Stimulated activated CD4-positive, alpha-beta T cell treated with anti-CD3 and anti-CD28 coated beads, Interleukin-12 subunit alpha, Interleukin-12 subunit beta, amount 100 ng/mL, for 48 hours (primary cell): ENCODE measurements around the gene STK36.

Experiments
- DNase-seq, 3 donors: peaks; one replicate each; pipeline ENCODE4 v3.0.0-alpha.2; 2020; ENCODE audit warnings: low read depth in 2 of 3, low spot score in 1 of 3

The STK36 gene

DNA sequence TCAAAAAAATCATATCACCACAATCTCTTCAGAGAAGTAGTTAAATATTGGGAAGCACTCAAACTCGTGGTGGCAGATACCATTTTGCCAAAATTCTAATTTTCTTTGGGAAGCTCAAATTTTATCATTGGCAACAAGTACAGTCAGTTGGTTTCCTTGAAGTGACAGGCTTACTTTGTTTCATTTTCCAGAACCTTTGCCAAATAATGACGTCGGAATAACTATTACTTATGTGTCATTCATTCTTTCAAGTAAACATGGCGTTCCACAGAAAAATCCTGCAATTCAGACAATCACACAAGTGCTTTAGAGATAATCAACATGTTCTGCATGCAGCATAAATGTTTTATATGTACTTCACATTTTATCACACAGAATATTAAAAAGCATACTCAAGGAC is 44.2 kb downstream of the STK36 start:
- no peak for DNase-seq

GRCh38 chr2:218717262-218717661 is 45.4 kb downstream of the STK36 start:
- DNase-seq, result no peak

GRCh38 chr2:218718058-218718457 is 46.2 kb downstream of the STK36 start:
- no peak for DNase-seq

DNA sequence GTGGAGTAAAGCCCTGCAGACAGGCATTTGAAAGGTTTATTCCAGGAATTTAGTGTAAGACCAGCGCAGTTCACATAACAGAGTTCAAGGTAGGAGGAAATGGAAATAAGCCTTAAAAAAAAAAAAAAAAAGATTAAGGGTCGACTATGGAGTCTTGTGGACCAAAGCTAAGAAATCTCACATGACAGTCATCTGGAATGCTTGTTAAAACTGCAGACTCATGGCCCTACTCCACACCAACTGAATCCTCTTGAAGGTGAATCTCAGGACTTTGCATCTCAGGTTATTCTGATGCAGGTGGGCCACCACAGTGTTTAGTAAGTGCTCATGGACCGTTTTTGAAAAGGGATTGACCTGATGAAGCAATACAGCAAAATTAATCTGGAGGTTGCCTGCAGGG is 47.6 kb downstream of the STK36 start:
- no peak for DNase-seq

DNA sequence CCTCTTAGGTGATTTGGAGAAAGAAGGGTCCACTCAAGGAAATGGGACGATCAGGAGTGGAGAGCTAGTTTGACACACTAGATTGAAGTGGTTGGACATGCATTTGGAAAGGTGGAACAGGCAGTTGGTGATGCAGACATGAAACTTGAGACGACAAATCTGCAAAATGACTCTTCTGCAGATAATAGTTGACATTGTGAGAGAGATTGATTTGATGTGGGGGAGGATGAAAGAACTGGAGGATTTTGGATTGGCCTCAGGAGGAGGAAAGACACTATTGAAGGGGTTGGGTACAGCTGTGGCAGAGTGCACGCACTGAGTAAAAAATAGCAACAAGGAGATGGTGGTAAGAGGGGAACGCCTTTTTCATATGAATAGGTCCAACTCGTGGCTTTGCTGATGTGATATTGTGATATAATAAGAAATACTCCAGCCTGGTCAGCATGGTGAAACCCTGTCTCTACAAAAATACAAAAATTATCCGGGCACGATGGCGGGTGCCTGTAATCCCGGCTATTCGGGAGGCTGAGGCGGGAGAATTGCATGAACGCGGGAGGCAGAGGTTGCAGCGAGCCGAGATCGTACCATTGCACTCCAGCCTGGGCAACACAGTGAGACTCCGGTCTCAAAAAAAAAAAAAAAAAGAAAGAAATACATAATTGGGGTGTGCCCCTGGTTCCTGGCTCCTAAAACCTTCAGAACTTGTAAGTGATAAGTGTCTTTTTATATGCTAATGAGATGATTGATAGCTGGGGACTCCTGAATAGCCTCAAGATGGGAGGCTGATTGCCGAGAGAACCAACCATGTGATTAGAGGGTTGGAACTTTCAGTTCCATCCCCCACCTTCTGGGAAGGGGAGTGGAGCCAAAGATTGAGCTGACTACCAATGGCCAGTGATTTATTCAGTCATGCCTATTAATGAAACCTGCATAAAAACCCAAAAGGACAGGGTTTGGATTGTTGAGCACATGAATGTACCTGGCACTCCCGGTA is 48.5 kb downstream of the STK36 start:
- no peak for DNase-seq

DNA sequence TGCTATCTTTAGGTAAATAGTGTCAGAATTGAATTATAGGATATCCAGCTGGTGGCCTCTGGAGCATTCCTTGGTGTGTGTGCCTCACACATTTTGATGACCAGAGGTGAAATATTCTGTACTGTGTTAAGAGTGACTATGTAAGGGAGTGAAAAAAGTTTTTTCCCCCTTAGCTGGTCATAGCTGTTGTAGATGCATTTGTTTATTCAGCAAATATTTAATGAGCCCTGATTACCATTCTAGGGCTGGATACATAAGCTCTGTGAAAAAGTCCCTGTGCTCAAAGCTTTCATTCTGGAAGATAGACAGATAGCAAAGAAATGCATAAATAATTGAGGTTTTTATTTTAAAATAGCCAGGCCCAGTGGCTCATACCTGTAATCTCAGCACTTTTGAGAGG is 49.6 kb downstream of the STK36 start:
- no peak for DNase-seq

DNA sequence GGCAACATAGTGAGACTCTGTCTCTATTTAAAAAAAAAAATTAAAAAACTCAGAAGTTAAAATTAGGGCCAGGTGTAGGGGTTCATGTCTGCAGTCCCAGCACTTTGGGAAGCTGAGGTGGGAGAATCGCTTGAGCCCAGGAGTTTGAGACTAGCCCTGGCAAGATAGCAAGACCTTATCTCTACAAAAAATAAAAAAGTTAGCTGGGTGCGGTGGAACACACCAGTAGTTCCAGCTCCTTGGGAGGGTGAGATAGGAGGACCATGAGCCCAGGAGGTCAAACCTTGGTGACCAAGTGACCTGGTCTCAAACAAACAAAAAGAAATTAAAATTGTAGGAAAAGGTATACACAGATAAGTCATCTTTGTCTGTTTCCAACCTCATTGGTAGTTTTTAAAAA is 50.0 kb downstream of the STK36 start:
- DNase-seq, result no peak

DNA sequence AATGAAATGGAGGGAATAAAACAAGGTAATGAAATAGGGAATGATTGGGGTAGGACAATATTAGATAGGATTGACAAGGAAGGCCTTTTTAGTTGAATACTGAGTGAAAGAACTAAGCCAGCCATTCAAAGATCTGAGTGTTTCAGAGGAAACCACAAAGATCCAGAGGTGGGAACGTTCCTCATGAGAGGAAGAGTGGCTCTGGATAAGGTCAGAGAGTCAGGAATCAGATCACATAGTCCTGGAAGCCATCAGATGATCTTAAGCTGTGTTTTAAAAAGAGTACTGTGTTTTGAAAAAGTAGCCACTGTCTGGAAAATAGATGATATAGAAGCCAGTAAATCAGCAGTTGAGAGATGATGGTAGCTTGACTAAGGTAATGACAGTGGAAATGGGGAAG is 50.5 kb downstream of the STK36 start:
- DNase-seq, result no peak

- DNase-seq, result no peak
These were observed 51.2 kb downstream of the STK36 start for GRCh38 chr2:218722876-218723785.

GRCh38 chr2:218726004-218726574 is 54.2 kb downstream of the STK36 start:
- DNase-seq, result no peak

DNA sequence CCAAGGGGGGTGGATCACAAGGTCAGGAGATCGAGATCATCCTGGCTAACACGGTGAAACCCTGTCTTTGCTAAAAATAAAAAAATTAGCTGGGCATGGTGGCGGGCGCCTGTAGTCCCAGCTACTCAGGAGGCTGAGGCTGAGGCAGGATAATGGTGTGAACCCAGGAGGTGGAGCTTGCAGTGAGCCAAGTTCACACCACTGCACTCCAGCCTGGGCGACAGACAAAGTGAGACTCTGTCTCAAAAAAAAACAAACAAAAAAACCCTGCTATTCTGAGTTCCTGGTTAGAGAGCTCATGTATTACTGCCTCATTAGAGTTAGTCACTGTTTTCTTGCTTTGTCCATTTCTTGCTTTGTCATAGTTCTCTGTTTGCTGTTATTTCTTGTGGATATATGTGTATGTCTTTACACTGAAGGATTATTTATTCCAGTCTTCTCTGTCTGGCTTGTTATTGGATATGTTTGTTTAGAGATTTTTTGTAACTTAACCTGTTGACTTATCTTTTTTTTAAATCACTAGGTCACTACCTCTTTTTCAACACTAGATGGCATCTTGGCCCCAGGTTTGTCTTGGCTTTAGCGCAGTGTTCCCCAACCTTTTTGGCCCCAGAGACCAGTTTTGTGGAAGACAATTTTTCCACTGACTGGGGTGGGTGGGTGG is 55.7 kb downstream of the STK36 start:
- no peak for DNase-seq

- no peak for DNase-seq
These were observed 57.8 kb downstream of the STK36 start for GRCh38 chr2:218729640-218730039.

GRCh38 chr2:218732052-218732760 is 60.3 kb downstream of the STK36 start:
- DNase-seq, result no peak

GRCh38 chr2:218732761-218733158 is 60.9 kb downstream of the STK36 start:
- DNase-seq, result no peak

- DNase-seq, result no peak
These were observed 61.5 kb downstream of the STK36 start for GRCh38 chr2:218733171-218734021.

DNA sequence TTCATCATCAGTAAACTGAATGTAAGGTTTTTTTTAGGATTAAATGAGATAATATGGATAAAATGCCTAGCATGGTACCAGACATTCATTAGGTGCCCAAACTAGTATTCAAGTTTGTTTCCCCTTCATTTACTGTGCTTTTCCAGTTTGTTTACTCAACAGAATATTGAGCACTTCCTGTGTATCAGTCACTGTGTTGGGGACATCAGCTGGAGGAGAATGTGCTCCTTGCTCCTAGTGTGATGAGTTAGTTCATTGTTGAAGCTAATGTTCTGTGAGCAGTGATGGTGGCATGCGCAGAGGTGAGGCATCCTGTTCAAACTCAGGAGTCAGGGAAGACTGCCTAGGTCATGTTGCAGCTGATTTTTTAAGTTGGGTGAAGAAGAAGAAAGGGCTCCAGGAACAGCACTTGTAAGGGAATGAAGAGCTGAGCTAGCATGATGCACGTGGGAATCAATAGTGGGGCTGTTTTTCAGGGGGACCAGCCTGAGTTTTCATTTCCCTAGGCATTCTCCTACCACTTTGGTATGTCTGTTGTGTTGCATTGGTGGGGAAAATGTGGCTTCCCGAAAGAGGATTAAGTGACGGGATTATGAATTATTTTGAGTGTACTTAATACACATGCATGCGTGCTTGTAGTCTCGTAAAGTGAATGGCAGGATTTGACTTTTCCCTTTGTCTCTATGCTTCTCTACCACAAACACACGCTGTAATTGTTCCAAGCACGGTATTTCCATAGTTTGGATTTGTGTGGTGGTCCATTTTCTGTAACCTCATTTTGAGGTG is 62.5 kb downstream of the STK36 start:
- no peak for DNase-seq

- DNase-seq, result no peak
These were observed 64.6 kb downstream of the STK36 start for GRCh38 chr2:218736531-218736930.

DNA sequence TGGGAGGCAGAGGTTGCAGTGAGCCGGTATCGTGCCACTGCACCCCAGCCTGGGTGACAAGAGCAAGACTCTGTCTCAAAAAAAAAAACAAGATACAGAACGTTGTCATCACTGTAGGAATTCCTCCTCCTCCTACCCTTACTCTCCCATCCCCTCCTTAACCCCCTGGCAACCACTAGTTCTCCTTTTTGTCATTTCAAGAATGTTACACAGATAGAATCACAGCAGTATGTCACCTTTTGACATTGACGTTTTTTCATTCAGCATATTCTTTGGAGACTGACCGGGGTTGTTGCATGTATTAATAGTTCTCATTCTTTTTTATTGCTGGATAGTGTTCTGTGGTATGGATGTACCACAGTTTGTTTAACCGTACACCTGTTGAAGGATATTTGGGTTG is 71.2 kb downstream of the STK36 start:
- DNase-seq, result no peak

- DNase-seq, result no peak
These were observed 72.7 kb downstream of the STK36 start for GRCh38 chr2:218744615-218745014.
